CD4-positive, alpha-beta T cell (primary cell): ENCODE data around the gene ACOX3. TPM values are rescaled to one million over a fixed set of nuclear protein-coding genes. Genes with fewer than 3 reads are reported as not detected.
A peak's percentile ranks its signal among the peaks of the same experiment; 100 is the strongest.

Source experiments
- ATAC-seq: fragments of 200-7000 bp; cut with Tn5 transposase; one replicate; pipeline ENCODE4 v1.10.0; 2022; ENCODE audit warnings: mild to moderate bottlenecking; ENCODE audit not compliant: poor library complexity
- CTCF ChIA-PET: fragments of 350-600 bp; sonication (Branson Sonifier 250); formaldehyde crosslinking; loops from one replicate; lab custom pipeline; 2021; ENCODE audit warnings: antibody characterized with exemption, inconsistent platforms; lab: Charles Lee
- POLR2A ChIA-PET: fragments of 350-600 bp; sonication (Branson Sonifier 250); formaldehyde crosslinking; loops from one replicate; lab custom pipeline; 2021; ENCODE audit warnings: antibody characterized with exemption, inconsistent platforms; lab: Charles Lee
- DNase-seq, 14 experiments: peaks; one replicate each; pipeline ENCODE4 v3.0.0-alpha.2; 2013 to 2020; ENCODE audit warnings: mixed read lengths in 2 of 14
- H3K27ac ChIP-seq, 2 donors: one replicate each; pipeline versions ENCODE4 v1.5.1 to v1.7.0; 2013; ENCODE audit warnings: low read length in 2 of 2, low read depth in 1 of 2, mild to moderate bottlenecking in 1 of 2
- H3K27me3 ChIP-seq, 2 experiments: 1 replicate in 1 of 2; 2 replicates in 1 of 2; pipeline versions ENCODE4 v1.6.1 to v1.7.0; 2013; ENCODE audit warnings: low read length in 2 of 2, control low read depth in 1 of 2, mild to moderate bottlenecking in 1 of 2, moderate library complexity in 1 of 2; ENCODE audit not compliant: insufficient read depth in 2 of 2, control insufficient read depth in 1 of 2
- H3K36me3 ChIP-seq: one replicate; pipeline ENCODE4 v1.6.1; 2013; ENCODE audit warnings: low read length, control low read depth; ENCODE audit not compliant: insufficient read depth
- H3K4me1 ChIP-seq: one replicate; pipeline ENCODE4 v1.6.1; 2013; ENCODE audit warnings: low read length, control low read depth; ENCODE audit not compliant: insufficient read depth
- H3K4me3 ChIP-seq: one replicate; pipeline ENCODE4 v1.5.1; 2013; ENCODE audit warnings: mild to moderate bottlenecking, low read length, moderate library complexity
- H3K9me3 ChIP-seq, 2 experiments: 1 replicate in 1 of 2; 2 replicates in 1 of 2; pipeline versions ENCODE4 v1.6.1 to v1.7.0; 2013; ENCODE audit warnings: low read length in 2 of 2, mild to moderate bottlenecking in 2 of 2, control low read depth in 1 of 2, moderate library complexity in 1 of 2; ENCODE audit not compliant: control insufficient read depth in 1 of 2, insufficient read depth in 1 of 2
- H3K27ac Mint-ChIP-seq: one replicate; pipeline ENCODE4 v1.8.0; 2020; ENCODE audit warnings: mixed read lengths
- H3K27me3 Mint-ChIP-seq: one replicate; pipeline ENCODE4 v1.8.0; 2021; ENCODE audit warnings: mixed read lengths
- H3K36me3 Mint-ChIP-seq: one replicate; pipeline ENCODE4 v1.8.0; 2021; ENCODE audit warnings: low read depth, mixed read lengths
- H3K4me1 Mint-ChIP-seq: one replicate; pipeline ENCODE4 v1.8.0; 2021; ENCODE audit warnings: low read depth, mixed read lengths
- H3K4me3 Mint-ChIP-seq: one replicate; pipeline ENCODE4 v1.8.0; 2020; ENCODE audit warnings: mild to moderate bottlenecking, mixed read lengths
- H3K9me3 Mint-ChIP-seq: one replicate; pipeline ENCODE4 v1.8.0; 2020; ENCODE audit warnings: mixed read lengths
- CTCF ChIP-seq: fragments of 200-600 bp; IDR thresholded peaks from one replicate; pipeline ENCODE4 v1.8.0; 2022; ENCODE audit warnings: antibody characterized with exemption, mild to moderate bottlenecking
- intact Hi-C, 2 experiments: fragments of 100-400 bp; cut with DNase I in 1 of 2; cut with micrococcal nuclease in 1 of 2; formaldehyde crosslinking; loops; one replicate each; pipeline versions ENCODE4 v1.15.1 to v1.9.0; 2023 to 2025; cut with DNase I, micrococcal nuclease
- total RNA-seq, 174 experiments: library from RNA in 2 of 174; stranded (reverse) in 2 of 174; gene quantifications; one replicate each; pipeline ENCODE4 v1.2.3 and lab custom pipeline; 2021 to 2026

Gene ACOX3
- total RNA-seq, 2 experiments from 2014 or later: 4.9 to 6.1 TPM

GRCh38 chr4:8335848-8336247 is 104.7 kb downstream of the ACOX3 start:
- no peaks in the 10 kb centered on the region for H3K4me1 ChIP-seq
- Mint-ChIP-seq H3K4me3 (no peak overlapping the region), H3K9me3 (peaks cover 14% of the 10 kb centered on the region), H3K27me3 (no peaks in the 10 kb centered on the region), H3K27ac (no peak overlapping the region), H3K36me3 (no peaks in the 10 kb centered on the region), H3K4me1 (no peaks in the 10 kb centered on the region)
- intact Hi-C loops: no loop called here
- no peak for DNase-seq
- no peak overlapping the region for H3K4me3 ChIP-seq
- TF ChIP-seq CTCF: no peak
- no peak for ATAC-seq
- ChIA-PET CTCF (no interaction called here), POLR2A (no interaction called here)
- H3K36me3 ChIP-seq: no peaks in the 10 kb centered on the region
- H3K27ac ChIP-seq: no peak overlapping the region
- peaks cover 0 to 2% of the 10 kb centered on the region in 2 experiments for H3K27me3 ChIP-seq
- peaks cover 17 to 27% of the 10 kb centered on the region in 2 experiments for H3K9me3 ChIP-seq

- no peak overlapping the region for H3K4me3 Mint-ChIP-seq
- Histone ChIP-seq H3K27me3 (peaks cover 0 to 2% of the 10 kb centered on the region in 2 experiments), H3K27ac (no peak overlapping the region), H3K36me3 (no peaks in the 10 kb centered on the region), H3K9me3 (peaks cover 17 to 27% of the 10 kb centered on the region in 2 experiments), H3K4me3 (no peak overlapping the region), H3K4me1 (no peaks in the 10 kb centered on the region)
- CTCF ChIA-PET: no interaction called here
- intact Hi-C loops: no loop called here
- TF ChIP-seq CTCF: no peak
- H3K4me1 Mint-ChIP-seq: no peaks in the 10 kb centered on the region
- DNase-seq (peak in 1 of 14 experiments; percentile 2), ATAC-seq (no peak)
- peaks cover 14% of the 10 kb centered on the region for H3K9me3 Mint-ChIP-seq
- no peaks in the 10 kb centered on the region for H3K27me3 Mint-ChIP-seq
- no peak overlapping the region for H3K27ac Mint-ChIP-seq
- POLR2A ChIA-PET: no interaction called here
- no peaks in the 10 kb centered on the region for H3K36me3 Mint-ChIP-seq
These were observed 105.6 kb downstream of the ACOX3 start for GRCh38 chr4:8334786-8335460.

- Histone ChIP-seq H3K4me1 (no peaks in the 10 kb centered on the region), H3K9me3 (peaks cover 17 to 27% of the 10 kb centered on the region in 2 experiments), H3K4me3 (no peak overlapping the region), H3K36me3 (no peaks in the 10 kb centered on the region), H3K27me3 (peaks cover 0 to 2% of the 10 kb centered on the region in 2 experiments), H3K27ac (no peak overlapping the region)
- ATAC-seq (no peak), DNase-seq (peak in 1 of 14 experiments; percentile 14)
- Mint-ChIP-seq H3K27me3 (no peaks in the 10 kb centered on the region), H3K4me3 (no peak overlapping the region), H3K4me1 (no peaks in the 10 kb centered on the region), H3K36me3 (no peaks in the 10 kb centered on the region), H3K27ac (no peak overlapping the region), H3K9me3 (peaks cover 14% of the 10 kb centered on the region)
- POLR2A ChIA-PET: no interaction called here
- intact Hi-C loops: no loop called here
- CTCF ChIA-PET: no interaction called here
- TF ChIP-seq CTCF: no peak
These were observed 106.6 kb downstream of the ACOX3 start for GRCh38 chr4:8333726-8334460.
